ENCODE results near the gene CCDC57.

The CCDC57 gene

GRCh38 chr17:82118815-82119380 is 93.7 kb downstream of the CCDC57 start:
- DNase-seq: no peak

GRCh38 chr17:82118168-82118814 is 94.4 kb downstream of the CCDC57 start:
- DNase-seq: no peak

DNA sequence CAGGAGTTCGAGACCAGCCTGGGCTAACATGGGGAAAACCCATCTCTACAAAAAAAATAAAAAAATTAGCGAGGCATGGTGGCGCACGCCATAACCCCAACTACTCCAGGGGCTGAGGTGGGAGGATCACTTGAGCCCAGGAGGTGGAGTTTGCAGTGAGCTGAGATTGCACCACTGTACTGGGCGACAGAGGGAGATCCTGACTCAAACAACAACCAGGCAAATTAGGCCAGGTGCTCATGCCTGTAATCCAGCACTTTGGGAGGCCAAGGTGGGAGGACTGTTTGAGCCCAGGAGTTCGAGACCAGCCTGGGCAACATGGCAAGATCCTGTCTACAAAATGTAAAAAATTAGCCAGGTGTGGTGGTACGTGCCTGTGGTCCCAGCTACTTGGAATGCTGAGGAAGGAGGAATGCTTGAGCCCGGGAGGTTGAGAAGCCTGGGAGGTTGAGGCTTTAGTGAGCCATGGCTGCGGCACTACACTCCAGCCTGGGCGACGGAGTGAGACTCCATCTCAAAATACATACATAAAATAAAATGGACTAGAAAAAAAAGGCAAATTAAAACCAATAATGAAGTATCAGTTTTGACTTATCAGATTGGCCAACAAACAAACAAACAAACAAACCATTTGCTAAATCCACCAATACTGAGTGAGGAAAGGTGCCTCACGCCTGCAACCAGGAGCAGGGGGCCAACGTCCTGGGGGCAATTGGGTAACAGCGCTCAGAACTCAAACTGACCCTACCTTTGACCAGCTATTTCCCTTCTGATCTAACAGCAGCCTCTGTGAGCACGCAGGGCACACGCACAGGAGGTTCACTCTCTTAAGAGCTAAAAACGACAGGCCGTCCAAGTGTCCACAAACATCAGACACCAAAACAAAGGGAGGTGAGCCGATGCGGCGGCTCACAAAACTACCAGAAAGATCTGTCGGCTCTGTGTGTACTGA is 95.2 kb downstream of the CCDC57 start:
- no peak for DNase-seq

- DNase-seq: no peak
These were observed 96.4 kb downstream of the CCDC57 start for GRCh38 chr17:82116246-82116645.

DNA sequence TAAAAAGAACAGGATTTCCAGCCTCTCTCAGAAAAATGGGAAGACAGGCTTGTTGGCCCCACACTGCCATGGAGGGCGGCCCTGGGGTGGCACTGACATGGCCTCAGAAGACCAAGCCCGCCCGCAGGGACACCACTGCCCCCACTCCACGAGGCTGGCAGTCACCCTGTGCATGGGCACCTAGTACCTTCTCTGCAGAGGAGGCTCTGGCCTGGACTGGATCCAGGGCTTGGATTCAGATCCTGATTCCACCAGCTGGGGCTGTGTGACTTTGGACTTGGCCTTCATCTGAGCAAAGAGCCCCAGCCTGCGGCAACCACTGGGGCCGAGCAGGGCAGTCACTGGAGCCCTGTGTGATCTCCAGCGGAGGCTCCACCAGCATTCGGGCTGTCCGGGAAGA is 97.8 kb downstream of the CCDC57 start:
- no peak for DNase-seq

DNA sequence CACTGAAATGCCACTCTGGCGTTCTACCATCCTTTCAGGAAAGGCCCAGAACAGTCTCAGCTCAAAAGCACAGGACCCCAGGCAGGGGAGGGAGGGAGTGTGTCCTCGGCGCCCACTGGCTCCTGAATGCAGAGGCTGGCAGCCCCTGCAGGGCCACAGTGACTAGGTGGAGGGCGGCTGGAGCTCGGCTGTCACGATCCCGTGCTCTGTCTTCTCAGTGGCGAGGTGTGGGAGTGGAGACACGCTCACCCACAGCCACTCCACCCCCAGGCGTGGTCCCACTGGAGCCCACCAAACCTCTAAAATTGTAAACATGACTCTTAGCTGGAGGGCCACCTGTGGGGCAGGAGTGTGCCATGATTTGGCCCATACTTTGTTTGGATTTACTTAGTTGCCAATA is 98.2 kb downstream of the CCDC57 start:
- no peak for DNase-seq

DNA sequence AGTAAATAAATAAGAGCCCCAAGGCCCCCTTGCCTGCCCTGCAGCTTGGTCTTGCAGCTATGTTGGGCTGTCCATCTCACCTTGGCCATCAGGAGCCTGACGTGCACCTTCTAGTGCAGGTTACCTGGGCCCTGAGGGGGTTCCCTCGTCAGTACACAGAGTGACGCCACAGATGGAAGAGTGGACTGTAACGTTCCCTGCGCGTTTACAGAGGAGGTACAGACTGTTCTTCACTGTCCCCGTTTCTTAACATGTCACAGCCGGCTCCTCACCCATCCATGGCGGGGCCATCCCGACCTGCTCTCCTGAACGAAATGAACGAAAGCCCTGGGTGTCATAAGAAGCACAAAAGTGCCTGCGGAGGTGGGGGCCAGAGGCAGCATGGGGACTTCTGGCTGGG is 98.7 kb downstream of the CCDC57 start:
- DNase-seq: no peak

GRCh38 chr17:82113422-82113821 is 99.2 kb downstream of the CCDC57 start:
- no peak for DNase-seq

- DNase-seq: no peak
These were observed 99.7 kb downstream of the CCDC57 start for GRCh38 chr17:82112914-82113311.

DNA sequence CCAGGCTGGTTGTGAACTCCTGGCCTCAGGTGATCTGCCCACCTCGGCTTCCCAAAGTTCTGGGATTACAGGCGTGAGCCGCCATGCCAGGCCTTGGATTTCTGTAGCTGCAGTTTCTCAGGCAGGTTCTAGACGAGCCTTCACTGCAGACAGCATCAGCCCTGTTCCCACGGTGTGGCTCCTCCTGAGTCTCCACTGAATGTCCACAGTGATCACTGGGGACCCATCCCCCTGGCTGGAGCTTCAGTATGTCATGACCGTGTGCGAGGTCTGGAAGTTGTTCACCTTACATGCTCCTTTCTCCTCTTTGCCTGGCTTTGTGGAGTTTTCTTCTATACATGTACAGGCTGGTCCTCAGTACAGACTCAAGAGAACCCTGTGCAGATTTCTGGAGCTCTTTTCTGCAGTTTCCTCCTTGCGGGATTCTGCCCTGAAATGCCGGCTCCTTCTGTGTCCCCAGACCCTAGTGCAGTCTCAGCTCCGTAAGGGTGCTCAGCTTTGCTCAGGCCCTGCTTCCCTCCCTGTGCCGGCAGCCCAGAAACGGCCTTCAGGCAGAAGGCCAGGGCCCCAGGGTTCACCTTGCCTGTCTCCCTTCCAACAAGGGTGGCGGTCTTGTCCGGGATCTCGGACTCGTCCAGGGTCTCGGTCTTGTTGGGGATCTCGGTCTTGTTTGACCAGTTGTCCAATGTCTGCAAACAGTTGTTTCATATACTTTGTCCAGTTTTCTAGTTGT is 100.3 kb downstream of the CCDC57 start:
- DNase-seq: no peak

DNA sequence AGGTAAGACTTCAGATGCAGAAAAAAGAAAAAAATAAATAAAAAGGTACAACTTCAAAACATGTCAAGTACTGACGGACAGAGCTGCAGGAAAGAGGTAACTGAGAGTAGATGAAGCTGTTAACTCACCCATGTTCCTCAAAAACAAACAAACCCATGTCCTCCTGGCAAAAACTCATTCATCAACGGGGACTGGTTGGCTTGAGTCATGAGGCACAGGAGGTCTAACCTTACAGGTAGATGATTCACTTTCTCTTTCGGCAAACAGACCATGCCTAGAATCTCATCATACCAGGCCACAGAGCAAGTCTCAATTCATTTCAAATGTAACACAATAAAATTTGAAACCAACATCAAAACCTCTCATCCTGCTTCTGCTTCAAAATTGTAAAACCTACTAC is 102.3 kb downstream of the CCDC57 start:
- no peak for DNase-seq

GRCh38 chr17:82108961-82109475 is 103.6 kb downstream of the CCDC57 start:
- no peak for DNase-seq

DNA sequence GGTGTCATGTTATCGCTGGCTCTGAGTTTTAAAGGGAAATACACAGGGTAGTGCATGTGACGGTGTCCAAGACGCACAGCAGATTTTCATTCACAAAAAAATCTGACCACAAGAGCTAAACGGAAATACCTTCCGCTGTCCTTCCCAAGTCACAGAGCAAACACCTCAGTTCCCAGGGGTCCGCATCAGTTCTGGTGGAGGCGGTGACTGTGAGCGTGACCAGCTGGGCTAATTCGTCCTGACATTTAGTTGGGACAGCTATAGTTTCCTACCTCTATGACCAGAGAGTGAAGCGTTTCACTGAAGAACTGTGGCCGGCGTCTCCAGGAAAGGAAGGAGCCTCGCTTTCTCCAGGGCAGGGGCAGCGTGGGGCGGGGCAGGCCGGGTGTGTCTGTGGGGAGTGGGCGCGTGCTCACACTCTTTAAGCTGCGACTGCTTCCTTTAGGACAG is 104.1 kb downstream of the CCDC57 start:
- DNase-seq: no peak

GRCh38 chr17:82108038-82108437 is 104.6 kb downstream of the CCDC57 start:
- no peak for DNase-seq

- DNase-seq: peak in 1 of 2 experiments; percentile 21
These were observed 105.2 kb downstream of the CCDC57 start for GRCh38 chr17:82107341-82107860.

DNA sequence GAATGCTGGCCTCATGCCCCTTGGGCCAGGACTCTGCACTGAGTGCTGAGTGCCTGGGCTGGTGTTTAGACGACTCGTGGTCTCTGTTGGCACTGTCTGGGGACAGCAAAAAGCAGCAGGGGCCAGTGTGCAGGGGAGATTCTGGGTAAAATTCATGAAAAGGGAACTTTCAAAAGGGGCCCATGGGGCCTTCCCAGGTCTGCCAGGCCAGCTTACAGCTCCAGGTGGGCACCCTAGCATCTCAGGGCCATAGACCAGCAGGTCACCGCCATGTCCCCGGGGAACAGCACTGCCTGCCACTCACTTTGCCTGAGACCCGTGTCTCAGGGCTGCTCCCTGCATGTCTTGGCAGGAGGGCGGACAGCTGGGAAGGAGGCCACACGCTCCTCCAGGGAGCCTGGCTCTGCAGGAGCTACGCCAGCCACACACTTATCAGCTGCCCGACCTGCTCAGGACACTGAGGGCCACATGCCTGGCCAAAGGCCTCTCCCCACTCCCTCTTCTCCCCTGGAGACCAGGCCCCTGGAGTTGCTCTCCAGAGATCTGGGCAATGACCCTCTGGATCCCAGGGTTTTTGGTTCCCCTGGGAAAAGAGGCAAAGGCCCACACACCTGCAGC is 105.8 kb downstream of the CCDC57 start:
- DNase-seq: no peak

DNA sequence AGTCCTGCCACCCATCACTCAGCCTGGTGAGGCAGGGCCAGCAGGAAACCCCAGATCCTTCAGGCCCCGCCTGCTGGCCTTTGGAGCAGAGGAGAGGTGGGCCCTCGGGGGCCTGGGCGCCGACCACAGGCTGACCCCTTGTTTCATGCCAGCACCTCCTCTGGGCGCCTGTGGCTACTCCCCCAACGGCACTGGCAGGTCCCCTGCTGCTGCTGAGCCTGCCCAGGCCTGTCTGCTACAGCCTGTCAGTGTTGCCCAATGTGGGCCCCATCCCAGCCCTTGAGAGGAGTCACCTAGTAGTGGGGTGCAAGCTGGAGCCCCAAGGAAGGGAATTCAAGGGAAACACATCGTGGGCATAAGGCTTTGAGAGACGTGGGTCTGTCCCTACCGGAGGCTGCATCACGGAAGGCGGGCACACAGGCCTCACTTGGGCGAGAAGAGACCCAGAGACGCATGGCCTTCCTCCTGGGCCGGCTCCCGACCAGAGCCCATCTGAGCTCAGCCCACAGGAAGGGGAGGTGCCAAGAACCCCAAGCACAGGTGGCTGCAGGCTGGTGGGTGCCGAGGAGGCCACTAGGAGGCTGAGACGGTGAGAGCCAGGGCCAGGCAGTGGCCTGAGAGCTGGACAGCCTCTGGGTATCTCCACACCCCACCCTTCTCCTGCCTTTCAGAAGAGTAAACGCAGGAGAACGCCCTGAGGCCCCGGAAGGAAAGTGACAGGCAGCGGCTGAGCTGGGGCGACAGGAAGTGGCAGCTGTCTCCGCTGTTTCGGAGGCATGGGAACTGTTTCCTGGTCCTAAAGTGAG is 106.6 kb downstream of the CCDC57 start:
- DNase-seq: peak; percentile 82 to 83

GRCh38 chr17:82105417-82105881 is 107.2 kb downstream of the CCDC57 start:
- DNase-seq: no peak

DNA sequence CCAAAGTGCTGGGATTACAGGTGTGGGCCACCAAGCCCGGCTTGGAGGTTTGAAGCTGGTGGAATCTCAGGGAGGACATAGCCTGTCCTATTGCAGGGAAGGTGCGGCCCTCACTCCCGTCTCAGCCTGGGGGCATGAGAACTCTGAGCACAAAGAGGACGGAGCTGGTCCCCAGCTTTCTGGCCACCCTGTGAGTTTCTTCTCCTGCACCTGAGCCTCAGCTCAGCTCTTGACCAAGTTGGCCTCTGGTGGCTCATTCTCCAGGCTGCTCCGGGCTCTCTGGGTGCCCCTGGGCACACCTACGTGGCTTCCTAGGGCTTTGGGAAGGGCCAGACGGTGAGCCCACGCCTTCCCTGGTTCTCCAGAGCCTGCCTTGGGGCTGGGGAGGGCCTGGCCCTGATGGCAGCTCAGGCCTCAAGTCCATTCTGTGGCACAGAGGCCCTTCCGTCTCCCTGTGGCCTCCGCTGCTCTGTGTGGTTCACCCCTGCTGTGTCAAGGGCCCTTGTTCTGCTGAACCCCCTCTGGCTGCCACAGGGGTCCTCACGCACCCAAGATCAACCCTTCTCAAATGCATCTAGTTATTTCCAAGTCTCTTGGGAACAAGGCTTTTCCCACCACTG is 107.7 kb downstream of the CCDC57 start:
- no peak for DNase-seq

Data from NCI-H2081 (cell line).